ENCODE data around the gene ARID5B. TPM values are rescaled to one million over a fixed set of nuclear protein-coding genes. Genes with fewer than 3 reads are reported as not detected.
A peak's percentile ranks its signal among the peaks of the same experiment; 100 is the strongest.

The ARID5B gene, protein sequence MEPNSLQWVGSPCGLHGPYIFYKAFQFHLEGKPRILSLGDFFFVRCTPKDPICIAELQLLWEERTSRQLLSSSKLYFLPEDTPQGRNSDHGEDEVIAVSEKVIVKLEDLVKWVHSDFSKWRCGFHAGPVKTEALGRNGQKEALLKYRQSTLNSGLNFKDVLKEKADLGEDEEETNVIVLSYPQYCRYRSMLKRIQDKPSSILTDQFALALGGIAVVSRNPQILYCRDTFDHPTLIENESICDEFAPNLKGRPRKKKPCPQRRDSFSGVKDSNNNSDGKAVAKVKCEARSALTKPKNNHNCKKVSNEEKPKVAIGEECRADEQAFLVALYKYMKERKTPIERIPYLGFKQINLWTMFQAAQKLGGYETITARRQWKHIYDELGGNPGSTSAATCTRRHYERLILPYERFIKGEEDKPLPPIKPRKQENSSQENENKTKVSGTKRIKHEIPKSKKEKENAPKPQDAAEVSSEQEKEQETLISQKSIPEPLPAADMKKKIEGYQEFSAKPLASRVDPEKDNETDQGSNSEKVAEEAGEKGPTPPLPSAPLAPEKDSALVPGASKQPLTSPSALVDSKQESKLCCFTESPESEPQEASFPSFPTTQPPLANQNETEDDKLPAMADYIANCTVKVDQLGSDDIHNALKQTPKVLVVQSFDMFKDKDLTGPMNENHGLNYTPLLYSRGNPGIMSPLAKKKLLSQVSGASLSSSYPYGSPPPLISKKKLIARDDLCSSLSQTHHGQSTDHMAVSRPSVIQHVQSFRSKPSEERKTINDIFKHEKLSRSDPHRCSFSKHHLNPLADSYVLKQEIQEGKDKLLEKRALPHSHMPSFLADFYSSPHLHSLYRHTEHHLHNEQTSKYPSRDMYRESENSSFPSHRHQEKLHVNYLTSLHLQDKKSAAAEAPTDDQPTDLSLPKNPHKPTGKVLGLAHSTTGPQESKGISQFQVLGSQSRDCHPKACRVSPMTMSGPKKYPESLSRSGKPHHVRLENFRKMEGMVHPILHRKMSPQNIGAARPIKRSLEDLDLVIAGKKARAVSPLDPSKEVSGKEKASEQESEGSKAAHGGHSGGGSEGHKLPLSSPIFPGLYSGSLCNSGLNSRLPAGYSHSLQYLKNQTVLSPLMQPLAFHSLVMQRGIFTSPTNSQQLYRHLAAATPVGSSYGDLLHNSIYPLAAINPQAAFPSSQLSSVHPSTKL
- total RNA-seq (10 to 100 TPM; 49.2 to 51.3 TPM), total RNA-seq (45.4 to 591 (median 233) reads per million in 172 experiments)
- 18.3 TPM for polyA plus RNA-seq (2013, experiment 1 of 2)
- polyA plus RNA-seq (2013, experiment 2 of 2), result 38.3 TPM

DNA sequence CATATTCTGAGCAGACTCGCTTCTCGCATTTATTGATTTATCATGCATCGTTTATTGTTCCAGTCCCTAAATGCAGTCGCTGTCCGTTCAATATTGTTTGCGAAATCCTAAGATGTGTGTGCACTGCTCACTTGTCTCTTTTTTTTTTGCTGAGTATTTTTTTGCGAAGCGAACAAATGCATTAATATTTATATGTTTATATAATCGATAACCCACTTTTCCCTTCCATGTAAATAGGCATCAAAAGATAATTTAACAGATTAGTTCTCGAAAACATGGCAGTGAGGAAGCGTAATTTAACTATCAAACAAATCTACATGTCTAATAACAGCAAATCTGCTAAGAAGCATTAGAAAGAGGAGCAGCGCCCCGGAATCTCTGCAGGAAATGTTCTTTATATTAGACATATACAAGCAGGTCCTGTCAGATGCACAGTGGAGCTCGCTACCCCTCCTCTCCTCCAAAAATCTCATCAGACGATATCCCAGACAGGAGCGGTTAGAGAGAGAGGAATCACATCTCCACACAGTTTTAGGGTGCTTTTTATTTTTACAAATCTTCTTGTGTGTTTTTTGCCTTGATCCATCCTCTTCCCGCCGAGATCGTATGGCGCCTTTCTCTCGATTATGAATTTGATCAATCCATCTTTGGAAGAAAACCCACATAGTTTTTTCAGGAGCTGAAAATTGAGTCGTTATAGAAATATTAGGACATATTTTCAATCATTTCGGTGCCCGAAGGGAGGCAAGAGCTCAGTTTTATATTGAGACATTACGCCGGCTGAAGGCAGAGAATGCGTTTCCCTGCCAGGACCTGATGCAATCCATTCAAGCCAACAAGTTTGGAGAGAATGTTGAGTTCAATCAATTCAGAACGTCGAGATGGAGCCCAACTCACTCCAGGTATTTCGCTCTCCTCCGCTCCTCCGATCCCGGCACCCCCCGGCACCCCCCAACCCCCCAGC, at the start of gene ARID5B:
Gene ARID5B, plus strand, starts transcription at position 871 of the 964 bp plus-strand sequence. Its CDS starts 11 bp downstream, at position 882.
- intact Hi-C loops (cut with DNase I, micrococcal nuclease), result loop anchor here (5.0 to 10.0 kb wide), 4 partner anchors 136 to 914 kb away; partner anchors contain the start of gene EGR2 (in 1 of the 2)
- H3K4me1 Mint-ChIP-seq (ENCODE audit: low read depth), result peaks cover 60% of the 10 kb centered on the region
- H3K4me1 ChIP-seq (ENCODE audit: insufficient read depth, low read length), result peaks cover 19% of the 10 kb centered on the region
- H3K27me3 ChIP-seq (ENCODE audit: control insufficient read depth in 1 of 2, insufficient read depth in 2 of 2, low read length in 2 of 2), result no peaks in the 10 kb centered on the region
- ChIA-PET CTCF (interaction anchor here (0.6 to 5.1 kb wide), 8 partner anchors 33 to 1374 kb away, joined by 3 to 20 read pairs (median 6); no protein-coding TSS in a partner anchor), POLR2A (interaction anchor here (0.6 to 8.1 kb wide), 31 partner anchors 10 to 1621 kb away, joined by 3 to 103 read pairs (median 5); partner anchors contain the start of gene EGR2)
- no peaks in the 10 kb centered on the region for H3K36me3 ChIP-seq (ENCODE audit: insufficient read depth, low read length)
- DNase-seq (peak; percentile 29 to 78 (median 44)), ATAC-seq (ENCODE audit: poor library complexity) (peak; percentile 14)
- no peaks in the 10 kb centered on the region for H3K9me3 Mint-ChIP-seq
- peaks cover 30% of the 10 kb centered on the region for H3K36me3 Mint-ChIP-seq (ENCODE audit: low read depth)
- H3K27me3 Mint-ChIP-seq, result no peaks in the 10 kb centered on the region
- H3K27ac ChIP-seq (ENCODE audit: low read depth in 1 of 2, low read length in 2 of 2), result peak within 1 kb of the TSS; percentile 92 to 98
- peak within 1 kb of the TSS; percentile 92 for H3K4me3 Mint-ChIP-seq
- peak within 1 kb of the TSS; percentile 92 for H3K4me3 ChIP-seq (ENCODE audit: low read length)
- TF ChIP-seq, protein P1, sequence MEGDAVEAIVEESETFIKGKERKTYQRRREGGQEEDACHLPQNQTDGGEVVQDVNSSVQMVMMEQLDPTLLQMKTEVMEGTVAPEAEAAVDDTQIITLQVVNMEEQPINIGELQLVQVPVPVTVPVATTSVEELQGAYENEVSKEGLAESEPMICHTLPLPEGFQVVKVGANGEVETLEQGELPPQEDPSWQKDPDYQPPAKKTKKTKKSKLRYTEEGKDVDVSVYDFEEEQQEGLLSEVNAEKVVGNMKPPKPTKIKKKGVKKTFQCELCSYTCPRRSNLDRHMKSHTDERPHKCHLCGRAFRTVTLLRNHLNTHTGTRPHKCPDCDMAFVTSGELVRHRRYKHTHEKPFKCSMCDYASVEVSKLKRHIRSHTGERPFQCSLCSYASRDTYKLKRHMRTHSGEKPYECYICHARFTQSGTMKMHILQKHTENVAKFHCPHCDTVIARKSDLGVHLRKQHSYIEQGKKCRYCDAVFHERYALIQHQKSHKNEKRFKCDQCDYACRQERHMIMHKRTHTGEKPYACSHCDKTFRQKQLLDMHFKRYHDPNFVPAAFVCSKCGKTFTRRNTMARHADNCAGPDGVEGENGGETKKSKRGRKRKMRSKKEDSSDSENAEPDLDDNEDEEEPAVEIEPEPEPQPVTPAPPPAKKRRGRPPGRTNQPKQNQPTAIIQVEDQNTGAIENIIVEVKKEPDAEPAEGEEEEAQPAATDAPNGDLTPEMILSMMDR (IDR thresholded peaks at IDR 0.05), result no peak
- no peaks in the 10 kb centered on the region for H3K9me3 ChIP-seq (ENCODE audit: control insufficient read depth in 1 of 2, insufficient read depth in 1 of 2, low read length in 2 of 2)
- peak within 1 kb of the TSS; percentile 91 for H3K27ac Mint-ChIP-seq

DNA sequence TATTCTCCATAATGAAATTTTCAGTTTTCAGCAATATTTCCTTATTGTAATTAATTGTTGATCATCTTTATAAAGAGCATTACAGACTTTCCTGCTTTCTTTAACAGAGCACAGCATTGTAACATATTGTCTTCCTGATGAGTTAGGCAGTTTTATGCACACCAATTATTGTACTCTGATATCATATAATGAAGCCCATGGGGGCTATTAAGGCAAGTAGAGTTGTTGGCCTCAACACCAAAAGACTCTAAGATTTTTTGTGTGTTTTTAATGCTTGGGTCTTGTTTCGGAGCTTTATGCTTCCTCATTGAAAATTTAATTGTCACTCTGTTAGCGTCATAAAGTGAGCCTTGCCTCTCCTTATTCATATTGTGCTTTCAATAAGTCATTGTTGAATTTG, 49.2 kb upstream of the ARID5B start:
- ATAC-seq (ENCODE audit: poor library complexity) (no peak), DNase-seq (no peak)
- Mint-ChIP-seq H3K4me3 (no peak overlapping the region), H3K36me3 (ENCODE audit: low read depth) (no peaks in the 10 kb centered on the region), H3K27ac (no peak overlapping the region), H3K9me3 (no peaks in the 10 kb centered on the region), H3K27me3 (no peaks in the 10 kb centered on the region), H3K4me1 (ENCODE audit: low read depth) (peaks cover 2% of the 10 kb centered on the region)
- Histone ChIP-seq H3K36me3 (ENCODE audit: insufficient read depth, low read length) (no peaks in the 10 kb centered on the region), H3K27ac (ENCODE audit: low read depth in 1 of 2, low read length in 2 of 2) (no peak overlapping the region), H3K9me3 (ENCODE audit: control insufficient read depth in 1 of 2, insufficient read depth in 1 of 2, low read length in 2 of 2) (no peaks in the 10 kb centered on the region), H3K4me1 (ENCODE audit: insufficient read depth, low read length) (no peaks in the 10 kb centered on the region), H3K4me3 (ENCODE audit: low read length) (no peak overlapping the region), H3K27me3 (ENCODE audit: control insufficient read depth in 1 of 2, insufficient read depth in 2 of 2, low read length in 2 of 2) (no peaks in the 10 kb centered on the region)
- TF ChIP-seq, protein P1 (IDR thresholded peaks at IDR 0.05), result no peak
- intact Hi-C loops (cut with DNase I, micrococcal nuclease), result no loop called here
- ChIA-PET CTCF (no interaction called here), POLR2A (no interaction called here)
